ENCODE measurements around the gene WDFY4. TPM values are rescaled to one million over a fixed set of nuclear protein-coding genes. Genes with fewer than 3 reads are reported as not detected.

The WDFY4 gene
- total and polyA plus RNA-seq, 2 experiments from 2014 or later: not detected

- no peak for DNase-seq
- Histone ChIP-seq H2AFZ (no peak overlapping the region), H3K9ac (no peak overlapping the region), H3K9me3 (ENCODE audit: low read depth) (no peaks in the 10 kb centered on the region), H3K36me3 (ENCODE audit: low read depth) (no peaks in the 10 kb centered on the region), H3K4me1 (ENCODE audit: insufficient read depth) (no peaks in the 10 kb centered on the region), H3K27ac (no peak overlapping the region), H3F3A (ENCODE audit: insufficient read depth) (no peaks in the 10 kb centered on the region), H4K20me1 (ENCODE audit: insufficient read depth) (no peaks in the 10 kb centered on the region), H3K27me3 (replicated peaks; ENCODE audit: insufficient read depth) (peaks cover 29% of the 10 kb centered on the region; the same call in 1 of the 2 replicates), H3K4me3 (no peak overlapping the region), H3K4me2 (ENCODE audit: unreplicated experiment) (no peak overlapping the region), H3K9me2 (ENCODE audit: insufficient read depth) (no peaks in the 10 kb centered on the region), H3K79me2 (ENCODE audit: insufficient read depth) (no peaks in the 10 kb centered on the region)
- no peak for TF ChIP-seq EZH2phosphoT487 (IDR thresholded peaks at IDR 0.05; ENCODE audit: insufficient read depth, low read depth)
- no peak for TF ChIP-seq EZH2 (IDR thresholded peaks at IDR 0.05; ENCODE audit: insufficient read depth, poor library complexity, severe bottlenecking)
- WGBS, 2 experiments (ENCODE audit: low coverage in 1 of 2, low lambda C conversion rate in 2 of 2, missing lambda C conversion rate in 2 of 2): 10 to 23% methylated on average over 2 of the region's 2 CpGs
- in situ Hi-C loops (cut with MboI): no loop called here
Observed at GRCh38 chr10:48785796-48786195, 101.1 kb downstream of the WDFY4 start.

- no peak overlapping the region for H3K27ac ChIP-seq
- H3F3A ChIP-seq (ENCODE audit: insufficient read depth): peaks cover 1% of the 10 kb centered on the region
- WGBS, 2 experiments (ENCODE audit: low coverage in 1 of 2, low lambda C conversion rate in 2 of 2, missing lambda C conversion rate in 2 of 2): 19 to 22% methylated on average over 4 of the region's 4 CpGs
- DNase-seq: no peak
- H3K79me2 ChIP-seq (ENCODE audit: insufficient read depth): no peaks in the 10 kb centered on the region
- in situ Hi-C loops (cut with MboI): no loop called here
- H3K9me3 ChIP-seq (ENCODE audit: low read depth): no peaks in the 10 kb centered on the region
- H3K9ac ChIP-seq: no peak overlapping the region
- no peaks in the 10 kb centered on the region for H4K20me1 ChIP-seq (ENCODE audit: insufficient read depth)
- no peak overlapping the region for H3K4me3 ChIP-seq
- no peak overlapping the region for H3K4me2 ChIP-seq (ENCODE audit: unreplicated experiment)
- H2AFZ ChIP-seq: no peak overlapping the region
- H3K4me1 ChIP-seq (ENCODE audit: insufficient read depth): peaks cover 6% of the 10 kb centered on the region
- peaks cover 23% of the 10 kb centered on the region; the same call in 1 of the 2 replicates for H3K27me3 ChIP-seq (replicated peaks; ENCODE audit: insufficient read depth)
- no peaks in the 10 kb centered on the region for H3K9me2 ChIP-seq (ENCODE audit: insufficient read depth)
- no peak for TF ChIP-seq EZH2 (IDR thresholded peaks at IDR 0.05; ENCODE audit: insufficient read depth, poor library complexity, severe bottlenecking)
- TF ChIP-seq EZH2phosphoT487 (IDR thresholded peaks at IDR 0.05; ENCODE audit: insufficient read depth, low read depth): no peak
- H3K36me3 ChIP-seq (ENCODE audit: low read depth): no peaks in the 10 kb centered on the region
Observed at GRCh38 chr10:48786606-48787282, 102.1 kb downstream of the WDFY4 start.

GRCh38 chr10:48788554-48788953 lies 103.9 kb downstream of the WDFY4 start:
- peaks cover 19% of the 10 kb centered on the region for H3K4me1 ChIP-seq (ENCODE audit: insufficient read depth)
- no peaks in the 10 kb centered on the region for H3K79me2 ChIP-seq (ENCODE audit: insufficient read depth)
- H3K9me3 ChIP-seq (ENCODE audit: low read depth): no peaks in the 10 kb centered on the region
- H3K9me2 ChIP-seq (ENCODE audit: insufficient read depth): no peaks in the 10 kb centered on the region
- WGBS, 2 experiments (ENCODE audit: low coverage in 1 of 2, low lambda C conversion rate in 2 of 2, missing lambda C conversion rate in 2 of 2): 71 to 73% methylated on average over 5 of the region's 5 CpGs
- H2AFZ ChIP-seq: no peak overlapping the region
- no peak overlapping the region for H3K4me2 ChIP-seq (ENCODE audit: unreplicated experiment)
- in situ Hi-C loops (cut with MboI): no loop called here
- no peak overlapping the region for H3K4me3 ChIP-seq
- no peak for DNase-seq
- no peaks in the 10 kb centered on the region for H3K36me3 ChIP-seq (ENCODE audit: low read depth)
- H3K27ac ChIP-seq: no peak overlapping the region
- no peak overlapping the region for H3K9ac ChIP-seq
- no peaks in the 10 kb centered on the region for H4K20me1 ChIP-seq (ENCODE audit: insufficient read depth)
- no peak for TF ChIP-seq EZH2phosphoT487 (IDR thresholded peaks at IDR 0.05; ENCODE audit: insufficient read depth, low read depth)
- TF ChIP-seq EZH2 (IDR thresholded peaks at IDR 0.05; ENCODE audit: insufficient read depth, poor library complexity, severe bottlenecking): no peak
- H3K27me3 ChIP-seq (replicated peaks; ENCODE audit: insufficient read depth): peaks cover 19% of the 10 kb centered on the region; the same call in 1 of the 2 replicates
- peaks cover 15% of the 10 kb centered on the region for H3F3A ChIP-seq (ENCODE audit: insufficient read depth)

GRCh38 chr10:48789486-48790456 lies 105.1 kb downstream of the WDFY4 start:
- H3K4me1 ChIP-seq (ENCODE audit: insufficient read depth): peaks cover 19% of the 10 kb centered on the region
- no peak overlapping the region for H3K4me2 ChIP-seq (ENCODE audit: unreplicated experiment)
- H4K20me1 ChIP-seq (ENCODE audit: insufficient read depth): no peaks in the 10 kb centered on the region
- H2AFZ ChIP-seq: no peak overlapping the region
- WGBS, 2 experiments (ENCODE audit: low coverage in 1 of 2, low lambda C conversion rate in 2 of 2, missing lambda C conversion rate in 2 of 2): 64% methylated on average over 10 of the region's 10 CpGs
- no peak overlapping the region for H3K4me3 ChIP-seq
- H3K27me3 ChIP-seq (replicated peaks; ENCODE audit: insufficient read depth): peaks cover 14% of the 10 kb centered on the region; the same call in 1 of the 2 replicates
- DNase-seq: no peak
- no peaks in the 10 kb centered on the region for H3K9me2 ChIP-seq (ENCODE audit: insufficient read depth)
- H3K79me2 ChIP-seq (ENCODE audit: insufficient read depth): no peaks in the 10 kb centered on the region
- in situ Hi-C loops (cut with MboI): no loop called here
- H3K9ac ChIP-seq: no peak overlapping the region
- no peaks in the 10 kb centered on the region for H3K9me3 ChIP-seq (ENCODE audit: low read depth)
- no peaks in the 10 kb centered on the region for H3K36me3 ChIP-seq (ENCODE audit: low read depth)
- H3K27ac ChIP-seq: no peak overlapping the region
- peaks cover 15% of the 10 kb centered on the region for H3F3A ChIP-seq (ENCODE audit: insufficient read depth)
- TF ChIP-seq EZH2 (IDR thresholded peaks at IDR 0.05; ENCODE audit: insufficient read depth, poor library complexity, severe bottlenecking): no peak
- no peak for TF ChIP-seq EZH2phosphoT487 (IDR thresholded peaks at IDR 0.05; ENCODE audit: insufficient read depth, low read depth)
